Breast epithelium (tissue), 3 donors: Measurements from ENCODE around the gene ZNF398.

ENCODE experiments used
- POLR2A ChIP-seq: fragments of 450-650 bp; IDR thresholded peaks from one replicate; pipeline ENCODE4 v1.6.1; 2016; ENCODE audit warnings: antibody characterized with exemption, mild to moderate bottlenecking, moderate library complexity
- POLR2AphosphoS5 ChIP-seq, 3 donors: sonication (generic); formaldehyde crosslinking; IDR thresholded peaks; one replicate each; pipeline ENCODE4 v1.6.1; 2017; ENCODE audit warnings: antibody characterized with exemption in 3 of 3
- TF ChIP-seq, protein P1 (sequence below), 3 donors: fragments of 450-650 bp; IDR thresholded peaks; one replicate each; pipeline ENCODE4 v1.5.1; 2016 to 2017; ENCODE audit warnings: antibody characterized with exemption in 3 of 3, mild to moderate bottlenecking in 3 of 3, moderate library complexity in 3 of 3

DNA sequence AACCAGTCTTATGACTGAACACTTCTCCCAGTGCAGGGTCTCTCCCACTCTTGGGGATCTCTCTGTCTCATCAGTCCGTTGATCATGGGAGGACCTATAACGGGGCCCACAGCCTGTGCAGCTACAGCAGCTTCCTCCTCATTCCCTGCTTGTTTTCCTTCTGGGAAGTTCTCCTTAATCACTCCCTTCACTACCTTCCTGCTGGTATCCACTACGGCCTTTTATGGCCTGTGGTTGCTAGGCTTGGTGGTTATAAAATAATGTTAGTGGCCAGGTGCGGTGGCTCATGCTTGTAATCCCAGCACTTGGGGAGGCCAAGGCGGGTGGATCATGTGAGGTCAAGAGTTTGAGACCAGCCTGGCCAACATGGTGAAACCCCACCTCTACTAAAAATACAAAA lies 44.6 kb downstream of the ZNF398 start:
- TF ChIP-seq, protein P1, sequence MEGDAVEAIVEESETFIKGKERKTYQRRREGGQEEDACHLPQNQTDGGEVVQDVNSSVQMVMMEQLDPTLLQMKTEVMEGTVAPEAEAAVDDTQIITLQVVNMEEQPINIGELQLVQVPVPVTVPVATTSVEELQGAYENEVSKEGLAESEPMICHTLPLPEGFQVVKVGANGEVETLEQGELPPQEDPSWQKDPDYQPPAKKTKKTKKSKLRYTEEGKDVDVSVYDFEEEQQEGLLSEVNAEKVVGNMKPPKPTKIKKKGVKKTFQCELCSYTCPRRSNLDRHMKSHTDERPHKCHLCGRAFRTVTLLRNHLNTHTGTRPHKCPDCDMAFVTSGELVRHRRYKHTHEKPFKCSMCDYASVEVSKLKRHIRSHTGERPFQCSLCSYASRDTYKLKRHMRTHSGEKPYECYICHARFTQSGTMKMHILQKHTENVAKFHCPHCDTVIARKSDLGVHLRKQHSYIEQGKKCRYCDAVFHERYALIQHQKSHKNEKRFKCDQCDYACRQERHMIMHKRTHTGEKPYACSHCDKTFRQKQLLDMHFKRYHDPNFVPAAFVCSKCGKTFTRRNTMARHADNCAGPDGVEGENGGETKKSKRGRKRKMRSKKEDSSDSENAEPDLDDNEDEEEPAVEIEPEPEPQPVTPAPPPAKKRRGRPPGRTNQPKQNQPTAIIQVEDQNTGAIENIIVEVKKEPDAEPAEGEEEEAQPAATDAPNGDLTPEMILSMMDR (IDR thresholded peaks at IDR 0.05), result no peak
- no peak for TF ChIP-seq POLR2A
- no peak for TF ChIP-seq POLR2AphosphoS5 (IDR thresholded peaks at IDR 0.05)
